Gastroesophageal sphincter (tissue), 4 donors: Measurements from ENCODE around the gene TEX54. TPM values are rescaled to one million over a fixed set of nuclear protein-coding genes. Genes with fewer than 3 reads are reported as not detected.
"Not testable (repeated sequence)": the region's sequence is repeated elsewhere in the genome, so short reads cannot be mapped to it uniquely, and the experiment has no call there.

Experiments used
- ATAC-seq: fragments of 150-250 bp; one replicate; pipeline ENCODE4 v1.9.1; 2016; ENCODE audit warnings: mild to moderate bottlenecking, moderate library complexity
- H3K27ac ChIP-seq, 4 donors: fragments of 200-600 bp; sonication (generic) in 3 of 4; 1 replicate in 3 of 4; 2 replicates in 1 of 4; pipeline ENCODE4 v1.5.1; 2016 to 2019
- H3K27me3 ChIP-seq: fragments of 200-600 bp; sonication (generic); one replicate; pipeline ENCODE4 v1.5.1; 2019
- H3K36me3 ChIP-seq, 2 donors: fragments of 200-600 bp; sonication (generic); one replicate each; pipeline ENCODE4 v1.5.1; 2019; ENCODE audit warnings: control low read depth in 1 of 2
- H3K4me1 ChIP-seq, 3 donors: fragments of 200-600 bp; sonication (generic); 1 replicate in 2 of 3; 2 replicates in 1 of 3; pipeline ENCODE4 v1.5.1; 2016 to 2019; ENCODE audit warnings: control low read depth in 2 of 3
- H3K4me3 ChIP-seq, 2 donors: fragments of 200-600 bp; sonication (generic); one replicate each; pipeline ENCODE4 v1.5.1; 2019; ENCODE audit warnings: mild to moderate bottlenecking in 1 of 2, moderate library complexity in 1 of 2
- H3K9me3 ChIP-seq, 3 donors: fragments of 200-600 bp; sonication (generic); one replicate each; pipeline ENCODE4 v1.5.1; 2017 to 2019; ENCODE audit warnings: control low read depth in 2 of 3
- CTCF ChIP-seq, 4 experiments: fragments of 200-600 bp in 2 of 4; fragments of 450-650 bp in 2 of 4; sonication (generic) in 1 of 4; IDR thresholded peaks; one replicate each; pipeline ENCODE4 v1.5.1; 2017 to 2019; ENCODE audit warnings: antibody characterized with exemption in 4 of 4, mild to moderate bottlenecking in 2 of 4, moderate library complexity in 2 of 4
- EP300 ChIP-seq: sonication (generic); formaldehyde crosslinking; IDR thresholded peaks from one replicate; pipeline ENCODE4 v1.6.1; 2017; ENCODE audit warnings: antibody characterized with exemption, mild to moderate bottlenecking
- POLR2A ChIP-seq, 2 donors: fragments of 450-650 bp; IDR thresholded peaks; one replicate each; pipeline ENCODE4 v1.6.1; 2017; ENCODE audit warnings: antibody characterized with exemption in 2 of 2, mild to moderate bottlenecking in 2 of 2, moderate library complexity in 1 of 2
- POLR2AphosphoS5 ChIP-seq: sonication (generic); formaldehyde crosslinking; IDR thresholded peaks from one replicate; pipeline ENCODE4 v1.6.1; 2017; ENCODE audit warnings: antibody characterized with exemption
- WGBS, 2 donors: methylation state at CpG; one replicate each; pipeline ENCODE4 v1.1.5; 2018; ENCODE audit warnings: low coverage in 1 of 2; 5-methylcytosine and 5-hydroxymethylcytosine counted together
- total RNA-seq, 4 donors: library from RNA; depleted of rRNA; stranded (reverse); fragments of >200 nt; gene quantifications; one replicate each; pipeline ENCODE4 v1.1.0, GENCODE V29; 2016

TEX54 gene
- total RNA-seq, 4 donors from 2014 or later, result not detected

- H3K27me3 ChIP-seq, result no peaks in the 10 kb centered on the region
- no peak overlapping the region for H3K27ac ChIP-seq
- H3K36me3 ChIP-seq, result no peaks in the 10 kb centered on the region
- ATAC-seq, result no peak
- 89 to 90% methylated on average over 3 to 5 of the region's 7 CpGs for WGBS, 2 donors
- peaks cover 0 to 14% (median 10%) of the 10 kb centered on the region in 3 donors for H3K4me1 ChIP-seq
- no peaks in the 10 kb centered on the region for H3K9me3 ChIP-seq
- no peak for TF ChIP-seq EP300
- TF ChIP-seq CTCF (IDR thresholded peaks at IDR 0.05), result no peak
- no peak for TF ChIP-seq POLR2AphosphoS5
- no peak for TF ChIP-seq POLR2A (IDR thresholded peaks at IDR 0.05)
- H3K4me3 ChIP-seq, result no peak overlapping the region
Measured at GRCh38 chr11:62874851-62875250, 42.2 kb upstream of the TEX54 start.

GRCh38 chr11:62865635-62866034 lies 33.0 kb upstream of the TEX54 start:
- H3K9me3 ChIP-seq, result no peaks in the 10 kb centered on the region
- H3K27me3 ChIP-seq, result no peaks in the 10 kb centered on the region
- 79 to 83% methylated on average over 6 of the region's 6 CpGs for WGBS, 2 donors
- no peak overlapping the region for H3K4me3 ChIP-seq
- no peaks in the 10 kb centered on the region for H3K36me3 ChIP-seq
- TF ChIP-seq POLR2AphosphoS5 (no peak), EP300 (no peak), POLR2A (IDR thresholded peaks at IDR 0.05) (no peak), CTCF (IDR thresholded peaks at IDR 0.05) (no peak)
- H3K27ac ChIP-seq, result no peak overlapping the region
- ATAC-seq, result no peak
- H3K4me1 ChIP-seq, result no peaks in the 10 kb centered on the region

- Histone ChIP-seq H3K27me3 (no peaks in the 10 kb centered on the region), H3K36me3 (no peaks in the 10 kb centered on the region), H3K4me1 (no peaks in the 10 kb centered on the region), H3K9me3 (no peaks in the 10 kb centered on the region), H3K27ac (no peak overlapping the region), H3K4me3 (no peak overlapping the region)
- TF ChIP-seq POLR2A (IDR thresholded peaks at IDR 0.05) (no peak), POLR2AphosphoS5 (no peak), CTCF (IDR thresholded peaks at IDR 0.05) (no peak), EP300 (no peak)
- WGBS, 2 donors, result 64 to 68% methylated on average over 3 to 4 of the region's 4 CpGs
- ATAC-seq, result no peak
Measured at GRCh38 chr11:62863687-62864335, 31.2 kb upstream of the TEX54 start.

- not testable (repeated sequence) for H3K9me3 ChIP-seq, ATAC-seq, H3K4me1 ChIP-seq, H3K36me3 ChIP-seq, H3K4me3 ChIP-seq, H3K27ac ChIP-seq, H3K27me3 ChIP-seq
- whole genome bisulfite sequencing, 2 donors, result 79 to 92% methylated on average over 6 to 9 of the region's 16 CpGs
Measured at GRCh38 chr11:62861564-62862192, 29.0 kb upstream of the TEX54 start.

GRCh38 chr11:62860835-62861563 lies 28.4 kb upstream of the TEX54 start:
- peaks cover 0 to 13% (median 6%) of the 10 kb centered on the region in 3 donors for H3K4me1 ChIP-seq
- ATAC-seq, result no peak
- TF ChIP-seq POLR2A (IDR thresholded peaks at IDR 0.05) (no peak), EP300 (no peak), CTCF (IDR thresholded peaks at IDR 0.05) (no peak), POLR2AphosphoS5 (no peak)
- H3K36me3 ChIP-seq, result no peaks in the 10 kb centered on the region
- H3K27ac ChIP-seq, result no peak overlapping the region
- WGBS, 2 donors, result 67 to 80% methylated on average over 2 to 4 of the region's 5 CpGs
- H3K4me3 ChIP-seq, result no peak overlapping the region
- no peaks in the 10 kb centered on the region for H3K9me3 ChIP-seq
- H3K27me3 ChIP-seq, result no peaks in the 10 kb centered on the region

- not testable (repeated sequence) for H3K9me3 ChIP-seq, H3K27me3 ChIP-seq, H3K36me3 ChIP-seq, ATAC-seq, H3K4me3 ChIP-seq, H3K27ac ChIP-seq
- peaks cover 1 to 21% (median 11%) of the 10 kb centered on the region in 3 donors for H3K4me1 ChIP-seq
- 72 to 82% methylated on average over 3 to 6 of the region's 8 CpGs for WGBS, 2 donors
Measured at GRCh38 chr11:62859281-62859703, 26.7 kb upstream of the TEX54 start.
